ENCODE results near the gene ERFE.

GRCh38 chr2:238124488-238125126 is 34.2 kb upstream of the ERFE start:
- no peak for TF ChIP-seq POLR2A (IDR thresholded peaks at IDR 0.05; ENCODE audit: low read depth, low read length)
- TF ChIP-seq CTCF (conservative IDR thresholded peaks at IDR 0.05; ENCODE audit: low read depth, low read length): no peak
- TF ChIP-seq MAZ (IDR thresholded peaks at IDR 0.05; ENCODE audit: borderline replicate concordance, low read depth, low read length): no peak
- no peak for TF ChIP-seq FOS (IDR thresholded peaks at IDR 0.05; ENCODE audit: low read depth, low read length)
- TF ChIP-seq MAFK (IDR thresholded peaks at IDR 0.05; ENCODE audit: low read depth, low read length): no peak
- no peak for TF ChIP-seq MXI1 (IDR thresholded peaks at IDR 0.05; ENCODE audit: borderline replicate concordance, low read depth, low read length)
- no peak for TF ChIP-seq BHLHE40 (IDR thresholded peaks at IDR 0.05; ENCODE audit: low read depth, low read length)
- TF ChIP-seq CHD1 (IDR thresholded peaks at IDR 0.05; ENCODE audit: low read depth, low read length): no peak
- TF ChIP-seq NFE2L2 (IDR thresholded peaks at IDR 0.05; ENCODE audit: low read depth, low read length): no peak

Measured in IMR-90 (cell line).